K562 (cell line): ENCODE measurements around the gene RGS14. TPM values are rescaled to one million over a fixed set of nuclear protein-coding genes. Genes with fewer than 3 reads are reported as not detected.

Experiments
- ATAC-seq: fragments of 200-7000 bp; cut with Tn5 transposase; 3 replicates; pipeline ENCODE4 v1.9.1; 2020; ENCODE audit warnings: moderate library complexity
- BruUV-seq: library from RNA; stranded (reverse); fragments of 400-500 nt; replicated peaks from 2 replicates; lab custom pipeline; 2021; lab: Mats Ljungman, UMichigan
- CTCF ChIA-PET: fragments of 300-600 bp; formaldehyde crosslinking; extraction: SDS; loops from one replicate; lab custom pipeline; 2021; ENCODE audit warnings: low intra/inter-chr PET ratio; lab: Yijun Ruan, JAX
- POLR2A ChIA-PET: fragments of 300-600, 350-650 bp; sonication (Branson Sonifier 250); formaldehyde crosslinking; extraction: SDS; loops from one replicate; lab custom pipeline; 2021; ENCODE audit warnings: antibody characterized with exemption, inconsistent platforms; lab: Yijun Ruan, JAX
- DNase-seq, 4 experiments: peaks; one replicate each; pipeline versions ENCODE4 v3.0.0 to v3.0.0-alpha.2; 2011 to 2018; ENCODE audit warnings: low spot score in 3 of 4, mixed read lengths in 3 of 4; ENCODE audit errors: extremely low read depth in 1 of 4
- FAIRE-seq: peaks from 2 replicates; lab custom pipeline; 2011; peaks lifted over from hg19 to GRCh38; lab: Jason Lieb, UNC
- H2AFZ ChIP-seq: 2 replicates; pipeline ENCODE4 v1.6.0; 2011; ENCODE audit warnings: low read depth, low read length, control low read depth, inconsistent platforms
- H3K27ac ChIP-seq: fragments of 200-600 bp; 3 replicates; pipeline ENCODE4 v1.8.0; 2011; ENCODE audit warnings: low read depth, mild to moderate bottlenecking, control low read depth, inconsistent platforms, low read length, moderate library complexity, mixed read lengths; ENCODE audit errors: extremely low read depth
- H3K27me3 ChIP-seq, 2 experiments: fragments of 300-600 bp in 1 of 2; 2 replicates in 1 of 2; 3 replicates in 1 of 2; pipeline versions ENCODE4 v1.6.0 to v1.8.0; 2011; ENCODE audit warnings: inconsistent platforms in 2 of 2, low read length in 2 of 2, mild to moderate bottlenecking in 1 of 2, mixed read lengths in 1 of 2, moderate library complexity in 1 of 2; ENCODE audit not compliant: control insufficient read depth in 2 of 2, insufficient read depth in 2 of 2
- H3K36me3 ChIP-seq: fragments of 300-600 bp; 3 replicates; pipeline ENCODE4 v1.8.0; 2011; ENCODE audit warnings: mild to moderate bottlenecking, low read length, inconsistent platforms; ENCODE audit not compliant: control insufficient read depth, insufficient read depth
- H3K4me1 ChIP-seq, 2 experiments: fragments of 200-600 bp in 1 of 2; replicated peaks in 1 of 2; 2 replicates in 1 of 2; 3 replicates in 1 of 2; pipeline versions ENCODE4 v1.5.1 to v1.8.0; 2011; ENCODE audit warnings: inconsistent platforms in 2 of 2, low read length in 2 of 2, mild to moderate bottlenecking in 1 of 2, mixed read lengths in 1 of 2, moderate library complexity in 1 of 2; ENCODE audit not compliant: control insufficient read depth in 2 of 2, insufficient read depth in 2 of 2
- H3K4me2 ChIP-seq: 2 replicates; pipeline ENCODE4 v1.6.1; 2011; ENCODE audit warnings: low read length, control low read depth, inconsistent platforms, mixed read lengths; ENCODE audit not compliant: insufficient read depth
- H3K4me3 ChIP-seq: fragments of 200-600 bp; sonication (generic), shearing (Covaris generic); 2 replicates; pipeline ENCODE4 v1.5.1; 2016; ENCODE audit warnings: control low read depth, inconsistent platforms
- H3K79me2 ChIP-seq: fragments of 200-600 bp; 3 replicates; pipeline ENCODE4 v1.8.0; 2011; ENCODE audit warnings: low read length, inconsistent platforms; ENCODE audit not compliant: control insufficient read depth, insufficient read depth
- H3K9ac ChIP-seq, 2 experiments: 2 replicates each; pipeline versions ENCODE4 v1.6.0 to v1.6.1; 2011; ENCODE audit warnings: low read depth in 2 of 2, low read length in 2 of 2, control low read depth in 1 of 2, inconsistent platforms in 1 of 2, mild to moderate bottlenecking in 1 of 2, mixed read lengths in 1 of 2; ENCODE audit not compliant: insufficient read depth in 1 of 2
- H3K9me1 ChIP-seq: one replicate; pipeline ENCODE4 v1.6.0; 2011; ENCODE audit warnings: inconsistent platforms, mild to moderate bottlenecking, low read length, moderate library complexity; ENCODE audit not compliant: control insufficient read depth, insufficient read depth
- H3K9me3 ChIP-seq: replicated peaks from 2 replicates; pipeline ENCODE4 v1.5.1; 2011; ENCODE audit warnings: low read depth, low read length, inconsistent platforms; ENCODE audit not compliant: control insufficient read depth, insufficient read depth
- H4K20me1 ChIP-seq: replicated peaks from 2 replicates; pipeline ENCODE4 v1.6.1; 2011; ENCODE audit warnings: low read length, inconsistent platforms, mixed read lengths; ENCODE audit not compliant: control insufficient read depth, insufficient read depth
- CBFA2T3 ChIP-seq: fragments of 450-650 bp; IDR thresholded peaks from 2 replicates; pipeline ENCODE4 v1.6.1; 2017
- FOXA3 ChIP-seq, 2 experiments: fragments of 450-650 bp in 1 of 2; sonication (generic) in 1 of 2; formaldehyde crosslinking; IDR thresholded peaks in 1 of 2; conservative IDR thresholded peaks in 1 of 2; 2 replicates each; pipeline versions ENCODE4 v1.4.0 to v1.8.0; 2020 to 2022; ENCODE audit warnings: mild to moderate bottlenecking in 2 of 2, missing genetic modification reagents in 1 of 2
- WGBS: fragments of 100-300 bp; shearing (Covaris generic); methylation state at CpG from one replicate; pipeline ENCODE4 v1.1.6; 2016; ENCODE audit warnings: low coverage, mixed read lengths; ENCODE audit not compliant: insufficient coverage; ENCODE audit errors: missing lambda C conversion rate; 5-methylcytosine and 5-hydroxymethylcytosine counted together
- in situ Hi-C: fragments of 300-500 bp; cut with MboI; formaldehyde crosslinking; loops from 4 replicates; pipeline ENCODE4 v1.15.0; 2018; ENCODE audit warnings: inconsistent platforms, mixed read lengths
- intact Hi-C: fragments of 100-400 bp; cut with micrococcal nuclease; formaldehyde crosslinking; loops from 2 replicates; pipeline ENCODE4 v1.14.2; 2022
- polyA plus RNA-seq, 8 experiments: library from polyadenylated mRNA; depleted of rRNA in 4 of 8; stranded (reverse) in 5 of 8; unstranded in 3 of 8; fragments of >200 nt; fragmentation: Nextera tagmentation in 2 of 8; fragmentation: Illumina TruSeq in 1 of 8; extraction: Ambion mirVana in 2 of 8; extraction: Trizol in 1 of 8; gene quantifications; 2 replicates each; pipeline versions ENCODE4 v1.2.1 to v1.2.3, GENCODE V29; 2011 to 2014; ENCODE audit warnings: inconsistent platforms in 1 of 8, missing spikeins in 1 of 8
- total RNA-seq, 7 experiments: library from RNA; depleted of rRNA in 6 of 7; stranded (reverse); fragments of >200 nt in 6 of 7; fragmentation: Illumina TruSeq in 2 of 7; extraction: Trizol in 2 of 7; gene quantifications; 2 replicates each; pipeline versions ENCODE4 v1.2.1 to v1.2.3, GENCODE V29; 2011 to 2021; ENCODE audit warnings: low replicate concordance in 1 of 7
- TF ChIP-seq, protein P1 (sequence below): fragments of 250-450 bp; sonication (Bioruptor Pico); IDR thresholded peaks from 2 replicates; pipeline ENCODE4 v1.8.0; 2021; ENCODE audit warnings: moderate library complexity, mild to moderate bottlenecking, inconsistent platforms

RGS14 gene
- total and polyA plus RNA-seq, 9 of the 15 experiments (the other 6 are each of a cell fraction or from before 2014, with no cell fraction given) = 0.28 to 75.9 (median 34.5) TPM

DNA sequence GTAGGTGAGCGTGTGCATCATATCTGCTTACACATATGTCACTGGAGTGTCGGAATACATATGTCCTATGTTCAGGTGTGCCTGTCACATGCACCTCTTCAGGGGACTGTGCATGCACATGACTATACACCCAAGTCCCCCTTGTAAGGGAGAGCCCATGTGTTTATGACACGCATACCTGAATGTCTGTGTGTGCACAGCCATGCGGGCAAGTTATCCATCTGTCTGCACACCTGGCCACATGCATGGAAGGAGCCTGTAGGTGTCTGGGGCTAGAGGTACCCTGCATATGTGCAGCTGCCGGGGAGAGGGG, 622 bp upstream of the RGS14 start:
- ChIA-PET CTCF (interaction anchor here (0.6 kb wide), 1 partner anchor 97 kb away, joined by 4 read pairs; no protein-coding TSS in a partner anchor), POLR2A (interaction anchor here (0.8 kb wide), 1 partner anchor 710 kb away, joined by 4 read pairs; no protein-coding TSS in a partner anchor)
- H3K4me1 ChIP-seq = peaks cover 5 to 34% of the 10 kb centered on the region in 2 experiments; a peak in 4 of 5 replicates
- TF ChIP-seq, protein P1, sequence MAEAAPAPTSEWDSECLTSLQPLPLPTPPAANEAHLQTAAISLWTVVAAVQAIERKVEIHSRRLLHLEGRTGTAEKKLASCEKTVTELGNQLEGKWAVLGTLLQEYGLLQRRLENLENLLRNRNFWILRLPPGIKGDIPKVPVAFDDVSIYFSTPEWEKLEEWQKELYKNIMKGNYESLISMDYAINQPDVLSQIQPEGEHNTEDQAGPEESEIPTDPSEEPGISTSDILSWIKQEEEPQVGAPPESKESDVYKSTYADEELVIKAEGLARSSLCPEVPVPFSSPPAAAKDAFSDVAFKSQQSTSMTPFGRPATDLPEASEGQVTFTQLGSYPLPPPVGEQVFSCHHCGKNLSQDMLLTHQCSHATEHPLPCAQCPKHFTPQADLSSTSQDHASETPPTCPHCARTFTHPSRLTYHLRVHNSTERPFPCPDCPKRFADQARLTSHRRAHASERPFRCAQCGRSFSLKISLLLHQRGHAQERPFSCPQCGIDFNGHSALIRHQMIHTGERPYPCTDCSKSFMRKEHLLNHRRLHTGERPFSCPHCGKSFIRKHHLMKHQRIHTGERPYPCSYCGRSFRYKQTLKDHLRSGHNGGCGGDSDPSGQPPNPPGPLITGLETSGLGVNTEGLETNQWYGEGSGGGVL (CRISPR knock-in tag) = no peak
- TF ChIP-seq FOXA3 (CRISPR knock-in tag; conservative IDR thresholded peaks at IDR 0.05 in 1 of 2, IDR thresholded peaks at IDR 0.05 in 1 of 2) = peak in 1 of 2 experiments; percentile 12; a peak in 1 of 4 replicates
- no peak for TF ChIP-seq CBFA2T3
- ATAC-seq = no peak
- no peaks in the 10 kb centered on the region for H3K9me1 ChIP-seq
- FAIRE-seq = no peak
- H3K4me3 ChIP-seq = no peak overlapping the region
- H4K20me1 ChIP-seq = no peaks in the 10 kb centered on the region
- intact Hi-C loops = no loop called here
- H3K79me2 ChIP-seq = no peaks in the 10 kb centered on the region; the same call in 2 of the 3 replicates
- 82% methylated on average over 5 of the region's 5 CpGs for WGBS
- H3K27ac ChIP-seq = no peak overlapping the region
- in situ Hi-C loops = no loop called here
- no peaks in the 10 kb centered on the region for H3K27me3 ChIP-seq
- 0 out of 2 replicates have a peak, but pooled peaks cover 3% of the 10 kb centered on the region for H3K9me3 ChIP-seq
- H3K36me3 ChIP-seq = no peaks in the 10 kb centered on the region
- H3K4me2 ChIP-seq = peak overlapping the region; percentile 29; the same call in 1 of the 2 replicates
- BruUV-seq = no TSS peak
- DNase-seq = no peak
- peak overlapping the region; percentile 92 for H2AFZ ChIP-seq
- no peak overlapping the region for H3K9ac ChIP-seq
